OCI-LY1 (cell line): Measurements from ENCODE around the gene NHERF2.

ENCODE experiments used
- CTCF ChIP-seq: fragments of 200-600 bp; sonication (generic), shearing (Covaris generic); IDR thresholded peaks from 2 replicates; pipeline ENCODE4 v1.5.1; 2017; ENCODE audit warnings: mild to moderate bottlenecking, antibody characterized with exemption, low read length, moderate library complexity, mixed read lengths
- EZH2 ChIP-seq: fragments of 200-600 bp; sonication (generic), shearing (Covaris generic); IDR thresholded peaks from 2 replicates; pipeline ENCODE4 v1.8.0; 2017; ENCODE audit warnings: borderline replicate concordance, mixed run types, mild to moderate bottlenecking, antibody characterized with exemption, low read length, moderate library complexity, mixed read lengths

- no peak for TF ChIP-seq CTCF
- TF ChIP-seq EZH2 = no peak
These were observed 28.0 kb downstream of the NHERF2 start for GRCh38 chr16:2054543-2055245.
